HEK293T (cell line): ENCODE results near the gene MGAT5.

Source experiments
- CTCF ChIA-PET: fragments of 350-600 bp; formaldehyde crosslinking; extraction: SDS; loops from one replicate; lab custom pipeline; 2021; ENCODE audit warnings: antibody characterized with exemption, inconsistent platforms; lab: Yijun Ruan, JAX
- POLR2A ChIA-PET: fragments of 350-600 bp; formaldehyde crosslinking; extraction: SDS; loops from one replicate; lab custom pipeline; 2020; ENCODE audit warnings: antibody characterized with exemption, inconsistent platforms; lab: Yijun Ruan, JAX
- DNase-seq: peaks from one replicate; pipeline ENCODE4 v3.0.0; 2012; ENCODE audit warnings: mixed read lengths; ENCODE audit errors: extremely low spot score
- ARNT ChIP-seq: fragments of 450-650 bp; IDR thresholded peaks from 2 replicates; pipeline ENCODE4 v1.6.1; 2017; ENCODE audit warnings: mild to moderate bottlenecking
- BHLHE40 ChIP-seq: fragments of 450-650 bp; IDR thresholded peaks from 2 replicates; pipeline ENCODE4 v1.6.1; 2016; ENCODE audit warnings: mild to moderate bottlenecking, moderate library complexity, borderline replicate concordance
- CTBP1 ChIP-seq: fragments of 450-650 bp; IDR thresholded peaks from 2 replicates; pipeline ENCODE4 v1.6.1; 2016; ENCODE audit warnings: borderline replicate concordance
- ELF4 ChIP-seq: fragments of 450-650 bp; IDR thresholded peaks from 2 replicates; pipeline ENCODE4 v1.6.1; 2017; ENCODE audit warnings: antibody characterized with exemption
- FOXA1 ChIP-seq: fragments of 450-650 bp; IDR thresholded peaks from 2 replicates; pipeline ENCODE4 v1.6.1; 2016; ENCODE audit warnings: mild to moderate bottlenecking
- FOXK2 ChIP-seq: fragments of 450-650 bp; IDR thresholded peaks from 2 replicates; pipeline ENCODE4 v1.6.1; 2016; ENCODE audit warnings: mild to moderate bottlenecking
- FOXM1 ChIP-seq: fragments of 450-650 bp; IDR thresholded peaks from 2 replicates; pipeline ENCODE4 v1.6.1; 2017; ENCODE audit warnings: mild to moderate bottlenecking, borderline replicate concordance
- HDGF ChIP-seq: fragments of 450-650 bp; IDR thresholded peaks from 2 replicates; pipeline ENCODE4 v1.6.1; 2017; ENCODE audit warnings: antibody characterized with exemption, borderline replicate concordance
- L3MBTL2 ChIP-seq: fragments of 450-650 bp; conservative IDR thresholded peaks from 2 replicates; pipeline ENCODE4 v1.6.1; 2016; ENCODE audit warnings: mild to moderate bottlenecking
- LEF1 ChIP-seq: fragments of 450-650 bp; IDR thresholded peaks from 2 replicates; pipeline ENCODE4 v1.6.1; 2017; ENCODE audit warnings: mild to moderate bottlenecking, borderline replicate concordance
- NFRKB ChIP-seq: fragments of 450-650 bp; IDR thresholded peaks from 2 replicates; pipeline ENCODE4 v1.6.1; 2016; ENCODE audit warnings: mild to moderate bottlenecking, moderate library complexity
- SP1 ChIP-seq: fragments of 450-650 bp; IDR thresholded peaks from 2 replicates; pipeline ENCODE4 v1.6.1; 2017
- SUZ12 ChIP-seq: fragments of 450-650 bp; IDR thresholded peaks from 2 replicates; pipeline ENCODE4 v1.6.1; 2016; ENCODE audit warnings: mild to moderate bottlenecking
- TARDBP ChIP-seq: fragments of 450-650 bp; IDR thresholded peaks from 2 replicates; pipeline ENCODE4 v1.6.1; 2016
- ZNF384 ChIP-seq: fragments of 450-650 bp; IDR thresholded peaks from 2 replicates; pipeline ENCODE4 v1.6.1; 2016
- TF ChIP-seq, protein P1 (sequence below): fragments of 450-650 bp; IDR thresholded peaks from 2 replicates; pipeline ENCODE4 v1.6.1; 2016

MGAT5 gene

DNA sequence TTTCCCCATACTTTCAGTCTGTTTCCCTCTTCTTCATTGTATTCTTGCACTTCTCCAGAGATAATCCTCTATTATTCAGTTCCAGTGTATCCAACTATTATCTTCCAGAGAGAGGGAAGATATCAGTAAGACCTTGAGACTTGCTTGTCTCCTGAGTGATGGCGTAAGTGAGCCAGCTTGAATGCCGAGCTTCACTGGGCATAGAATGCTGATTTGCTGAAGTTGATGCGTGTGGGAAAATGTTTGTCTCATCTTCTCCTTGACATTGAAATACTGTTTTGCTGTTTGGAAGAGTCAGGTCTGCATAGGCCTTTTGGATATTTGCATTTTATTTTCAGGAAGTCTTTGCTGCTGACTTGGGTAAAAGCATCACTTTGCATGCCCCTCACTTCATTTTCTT lies 41.1 kb upstream of the MGAT5 start:
- POLR2A ChIA-PET = no interaction called here
- no peak for DNase-seq
- CTCF ChIA-PET = no interaction called here
- TF ChIP-seq BHLHE40 (no peak), FOXK2 (no peak), FOXM1 (no peak), ZNF384 (no peak), TARDBP (no peak), FOXA1 (no peak), HDGF (no peak), CTBP1 (no peak), LEF1 (no peak), SP1 (no peak), NFRKB (no peak), ELF4 (no peak), ARNT (no peak), L3MBTL2 (no peak), SUZ12 (no peak)
- TF ChIP-seq, protein P1, sequence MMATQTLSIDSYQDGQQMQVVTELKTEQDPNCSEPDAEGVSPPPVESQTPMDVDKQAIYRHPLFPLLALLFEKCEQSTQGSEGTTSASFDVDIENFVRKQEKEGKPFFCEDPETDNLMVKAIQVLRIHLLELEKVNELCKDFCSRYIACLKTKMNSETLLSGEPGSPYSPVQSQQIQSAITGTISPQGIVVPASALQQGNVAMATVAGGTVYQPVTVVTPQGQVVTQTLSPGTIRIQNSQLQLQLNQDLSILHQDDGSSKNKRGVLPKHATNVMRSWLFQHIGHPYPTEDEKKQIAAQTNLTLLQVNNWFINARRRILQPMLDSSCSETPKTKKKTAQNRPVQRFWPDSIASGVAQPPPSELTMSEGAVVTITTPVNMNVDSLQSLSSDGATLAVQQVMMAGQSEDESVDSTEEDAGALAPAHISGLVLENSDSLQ = no peak

DNA sequence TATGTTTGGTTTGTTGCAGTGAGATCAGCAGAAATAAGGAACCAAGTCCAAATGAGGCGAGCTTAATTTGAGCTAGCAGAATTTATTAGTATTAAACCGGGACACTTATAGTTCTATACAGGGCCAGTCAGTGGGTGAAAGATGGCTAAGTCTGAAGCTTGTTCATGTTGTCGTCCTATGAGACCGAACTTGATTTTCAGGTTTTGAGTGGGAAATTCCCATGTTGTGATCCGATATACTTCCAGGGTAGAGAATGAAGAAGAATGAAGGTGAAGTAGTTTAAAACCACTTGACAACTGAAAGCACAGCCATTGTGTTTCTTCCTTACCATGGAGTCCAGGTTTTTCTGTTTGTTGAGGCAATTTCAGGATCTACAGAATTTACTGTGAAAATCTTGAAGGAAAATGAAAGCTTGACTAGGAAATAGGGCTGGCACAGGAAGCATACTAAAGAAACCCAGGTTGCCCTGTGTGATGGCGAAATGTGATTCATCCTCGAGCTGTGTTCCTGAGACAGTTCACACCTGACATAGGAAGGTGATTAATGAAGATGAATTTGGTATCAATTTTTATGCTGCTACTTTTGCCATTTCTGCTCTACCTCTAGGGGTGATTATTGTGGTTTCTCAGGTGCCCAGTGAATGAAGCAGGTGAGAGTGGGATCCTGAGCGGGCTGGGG lies 37.6 kb upstream of the MGAT5 start:
- DNase-seq = no peak
- CTCF ChIA-PET = no interaction called here
- TF ChIP-seq SUZ12 = no peak
- TF ChIP-seq ARNT = no peak
- no peak for TF ChIP-seq CTBP1
- no peak for TF ChIP-seq LEF1
- TF ChIP-seq ELF4 = no peak
- no peak for TF ChIP-seq FOXM1
- TF ChIP-seq BHLHE40 = no peak
- TF ChIP-seq FOXK2 = no peak
- TF ChIP-seq ZNF384 = no peak
- TF ChIP-seq SP1 = no peak
- no peak for TF ChIP-seq HDGF
- TF ChIP-seq L3MBTL2 = no peak
- TF ChIP-seq, protein P1 = no peak
- TF ChIP-seq NFRKB = no peak
- TF ChIP-seq FOXA1 = no peak
- TF ChIP-seq TARDBP = no peak
- POLR2A ChIA-PET = no interaction called here

DNA sequence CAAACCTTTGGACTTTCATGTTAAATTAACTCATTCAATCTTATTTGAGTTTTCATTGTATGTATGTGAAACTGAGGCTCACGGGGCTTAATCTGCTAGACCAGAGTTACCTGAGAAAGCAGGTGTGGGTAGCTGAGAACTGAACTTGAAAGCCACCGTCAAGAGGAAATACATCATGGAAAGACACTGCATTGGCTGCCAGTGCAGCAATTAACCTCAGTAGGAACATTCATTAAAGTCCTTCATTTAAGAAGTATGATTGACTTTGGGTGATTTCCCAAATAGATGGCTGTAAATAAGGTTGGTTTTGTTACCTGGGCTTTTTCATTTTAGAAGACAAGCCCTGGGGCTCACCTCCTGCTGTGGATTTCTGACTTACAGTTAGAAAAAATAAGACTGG lies 36.5 kb upstream of the MGAT5 start:
- no peak for TF ChIP-seq L3MBTL2
- TF ChIP-seq TARDBP = no peak
- no peak for TF ChIP-seq ARNT
- no peak for TF ChIP-seq FOXA1
- no peak for TF ChIP-seq SP1
- TF ChIP-seq NFRKB = no peak
- TF ChIP-seq BHLHE40 = no peak
- no peak for TF ChIP-seq LEF1
- TF ChIP-seq HDGF = no peak
- TF ChIP-seq ZNF384 = no peak
- TF ChIP-seq ELF4 = no peak
- TF ChIP-seq FOXM1 = no peak
- TF ChIP-seq, protein P1 = no peak
- POLR2A ChIA-PET = no interaction called here
- no peak for DNase-seq
- CTCF ChIA-PET = no interaction called here

DNA sequence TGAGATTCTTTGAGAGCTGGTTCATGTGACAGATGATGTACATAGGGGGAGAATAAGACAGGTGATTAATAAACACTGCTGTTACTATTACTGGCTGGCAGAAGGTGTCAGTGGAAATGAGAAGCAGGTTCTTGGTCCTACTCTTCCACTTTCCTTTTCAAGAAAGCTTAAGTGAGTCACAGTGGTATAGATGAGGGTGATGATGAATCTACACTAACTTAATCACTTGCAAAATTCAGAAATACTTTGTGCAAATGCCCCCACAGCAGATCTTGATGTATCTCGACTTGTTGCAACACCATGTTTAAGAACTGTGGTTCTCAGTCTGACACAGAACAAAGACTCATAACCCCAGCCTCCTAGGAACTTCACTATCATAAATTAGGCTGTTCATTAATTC lies 35.9 kb upstream of the MGAT5 start:
- CTCF ChIA-PET = no interaction called here
- DNase-seq = no peak
- TF ChIP-seq NFRKB (no peak), HDGF (no peak), FOXM1 (no peak), ZNF384 (no peak), FOXA1 (no peak), BHLHE40 (no peak), CTBP1 (no peak), LEF1 (no peak), ELF4 (no peak), SP1 (no peak), L3MBTL2 (no peak), FOXK2 (no peak), SUZ12 (no peak), ARNT (no peak), TARDBP (no peak)
- TF ChIP-seq, protein P1 = no peak
- POLR2A ChIA-PET = no interaction called here

DNA sequence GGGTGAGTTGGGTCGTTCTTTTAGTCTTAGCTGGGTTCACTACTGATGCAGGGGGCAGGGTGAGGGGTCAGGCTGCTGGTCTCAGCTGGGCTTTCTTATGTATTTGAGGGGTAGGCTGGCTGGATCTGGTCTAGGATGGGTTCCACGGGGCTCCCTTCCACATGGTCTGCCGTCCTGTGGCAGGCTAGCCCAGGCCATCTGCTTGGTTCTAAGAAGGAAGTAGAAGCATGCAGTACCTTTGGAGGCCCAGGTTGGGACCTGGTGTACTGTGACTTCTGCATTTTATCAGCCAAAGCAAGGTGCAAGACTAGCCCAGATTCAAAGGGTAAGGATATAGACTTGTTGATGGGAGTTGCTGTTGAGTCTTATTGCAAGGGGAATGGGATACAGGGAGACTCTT lies 35.5 kb upstream of the MGAT5 start:
- no peak for TF ChIP-seq FOXK2
- TF ChIP-seq, protein P1 = no peak
- TF ChIP-seq FOXA1 = no peak
- TF ChIP-seq L3MBTL2 = no peak
- TF ChIP-seq BHLHE40 = no peak
- TF ChIP-seq TARDBP = no peak
- ChIA-PET POLR2A (no interaction called here), CTCF (interaction anchor here (2.6 kb wide), 1 partner anchor 11 kb away, joined by 6 read pairs; no protein-coding TSS in a partner anchor)
- no peak for DNase-seq
